H1 (cell line): ENCODE results near the gene PCGF3. TPM values are rescaled to one million over a fixed set of nuclear protein-coding genes. Genes with fewer than 3 reads are reported as not detected.

ENCODE experiments used
- CTCF ChIA-PET: fragments of 300-600 bp; sonication (Branson Sonifier 250); formaldehyde crosslinking; loops from one replicate; lab custom pipeline; 2021; ENCODE audit not compliant: partially characterized antibody; lab: Charles Lee
- POLR2A ChIA-PET: fragments of 300-600 bp; sonication (Branson Sonifier 250); formaldehyde crosslinking; loops from one replicate; lab custom pipeline; 2021; ENCODE audit warnings: inconsistent platforms; ENCODE audit not compliant: partially characterized antibody; lab: Charles Lee
- DNase-seq, 2 experiments: peaks; one replicate each; pipeline versions ENCODE4 v3.0.0 to v3.0.0-alpha.2; 2010 to 2022; ENCODE audit warnings: low spot score in 2 of 2, low read depth in 1 of 2, mixed read lengths in 1 of 2
- FAIRE-seq: peaks from 2 replicates; lab custom pipeline; 2011; peaks lifted over from hg19 to GRCh38; lab: Jason Lieb, UNC
- H2AFZ ChIP-seq: 2 replicates; pipeline ENCODE4 v1.8.1; 2012; ENCODE audit warnings: low read length, inconsistent platforms
- H2AK5ac ChIP-seq: 2 replicates; pipeline ENCODE4 v1.6.1; 2013; ENCODE audit warnings: low read depth, low read length
- H2BK120ac ChIP-seq: replicated peaks from 2 replicates; pipeline ENCODE3; 2013; ENCODE audit warnings: low read depth, low read length, inconsistent platforms
- H2BK12ac ChIP-seq: 2 replicates; pipeline ENCODE4 v1.6.1; 2013; ENCODE audit warnings: low read depth, low read length
- H2BK15ac ChIP-seq: 2 replicates; pipeline ENCODE4 v1.6.1; 2013; ENCODE audit warnings: low read length
- H2BK20ac ChIP-seq: 2 replicates; pipeline ENCODE4 v1.6.1; 2013; ENCODE audit warnings: low read length
- H2BK5ac ChIP-seq: 2 replicates; pipeline ENCODE4 v1.6.1; 2013; ENCODE audit warnings: low read depth, low read length
- H3K14ac ChIP-seq: 2 replicates; pipeline ENCODE4 v1.6.1; 2013; ENCODE audit warnings: inconsistent platforms; ENCODE audit not compliant: insufficient read length
- H3K18ac ChIP-seq: 2 replicates; pipeline ENCODE4 v1.6.1; 2013; ENCODE audit warnings: low read length; ENCODE audit errors: extremely low read depth
- H3K23ac ChIP-seq: 2 replicates; pipeline ENCODE4 v1.6.1; 2013; ENCODE audit warnings: inconsistent platforms; ENCODE audit not compliant: insufficient read length
- H3K23me2 ChIP-seq: 2 replicates; pipeline ENCODE4 v1.6.1; 2013; ENCODE audit warnings: low read depth, low read length
- H3K27ac ChIP-seq: 2 replicates; pipeline ENCODE4 v1.6.1; 2011; ENCODE audit warnings: low read depth, low read length, inconsistent platforms
- H3K27me3 ChIP-seq, 4 experiments: replicated peaks in 1 of 4; 1 replicate in 1 of 4; 2 replicates in 3 of 4; pipeline versions ENCODE4 v1.6.1 to v1.8.1; 2011 to 2013; ENCODE audit warnings: low read length in 3 of 4, mild to moderate bottlenecking in 3 of 4, inconsistent platforms in 2 of 4, mixed read lengths in 2 of 4, moderate library complexity in 1 of 4; ENCODE audit not compliant: control insufficient read depth in 3 of 4, insufficient read depth in 3 of 4; ENCODE audit errors: extremely low read depth in 1 of 4
- H3K36me3 ChIP-seq, 4 experiments: 2 replicates each; pipeline versions ENCODE4 v1.6.1 to v1.8.1; 2011 to 2013; ENCODE audit warnings: mild to moderate bottlenecking in 4 of 4, low read length in 3 of 4, moderate library complexity in 2 of 4, control low read depth in 1 of 4, inconsistent platforms in 1 of 4; ENCODE audit not compliant: insufficient read depth in 4 of 4, control insufficient read depth in 2 of 4
- H3K4ac ChIP-seq: replicated peaks from 2 replicates; pipeline ENCODE3; 2013; ENCODE audit warnings: low read length, low read depth, mixed read lengths, inconsistent platforms; ENCODE audit not compliant: insufficient read length
- H3K4me1 ChIP-seq, 4 experiments: replicated peaks in 1 of 4; 1 replicate in 1 of 4; 2 replicates in 3 of 4; pipeline versions ENCODE4 v1.6.1 to v1.8.1; 2011 to 2013; ENCODE audit warnings: low read length in 3 of 4, inconsistent platforms in 2 of 4, mixed read lengths in 1 of 4; ENCODE audit not compliant: insufficient read depth in 4 of 4, control insufficient read depth in 3 of 4
- H3K4me2 ChIP-seq, 2 experiments: 2 replicates each; pipeline versions ENCODE4 v1.6.1 to v1.8.1; 2011 to 2013; ENCODE audit warnings: low read depth in 2 of 2, low read length in 2 of 2, control low read depth in 1 of 2, inconsistent platforms in 1 of 2, mild to moderate bottlenecking in 1 of 2; ENCODE audit not compliant: insufficient read depth in 1 of 2
- H3K4me3 ChIP-seq, 4 experiments: fragments of 200-600, 300-600 bp in 1 of 4; sonication (generic), shearing (Covaris generic), sonication (Bioruptor Twin) in 1 of 4; 2 replicates each; pipeline versions ENCODE4 v1.5.1 to v1.8.1; 2011 to 2016; ENCODE audit warnings: low read length in 4 of 4, low read depth in 3 of 4, control low read depth in 2 of 4, inconsistent platforms in 2 of 4, mild to moderate bottlenecking in 2 of 4, mixed read lengths in 1 of 4, moderate library complexity in 1 of 4; ENCODE audit not compliant: insufficient read depth in 2 of 4; ENCODE audit errors: extremely low read depth in 1 of 4
- H3K56ac ChIP-seq: replicated peaks from 2 replicates; pipeline ENCODE3; 2013; ENCODE audit warnings: low read depth, mild to moderate bottlenecking, mixed read lengths, low read length, inconsistent platforms; ENCODE audit not compliant: insufficient read length
- H3K79me1 ChIP-seq: 2 replicates; pipeline ENCODE4 v1.6.1; 2013; ENCODE audit warnings: low read depth, low read length, control low read depth
- H3K79me2 ChIP-seq, 2 experiments: 2 replicates each; pipeline versions ENCODE4 v1.6.1 to v1.8.1; 2012 to 2013; ENCODE audit warnings: low read length in 2 of 2, mild to moderate bottlenecking in 2 of 2, inconsistent platforms in 1 of 2; ENCODE audit not compliant: insufficient read depth in 2 of 2, control insufficient read depth in 1 of 2
- H3K9ac ChIP-seq, 4 experiments: replicated peaks in 1 of 4; 1 replicate in 1 of 4; 2 replicates in 3 of 4; pipeline versions ENCODE4 v1.6.1 to v1.8.1; 2011 to 2013; ENCODE audit warnings: low read depth in 3 of 4, low read length in 3 of 4, control low read depth in 2 of 4, mild to moderate bottlenecking in 2 of 4, moderate library complexity in 2 of 4, inconsistent platforms in 1 of 4; ENCODE audit errors: extremely low read depth in 1 of 4
- H3K9me3 ChIP-seq, 2 experiments: 2 replicates each; pipeline versions ENCODE4 v1.6.1 to v1.8.1; 2012 to 2013; ENCODE audit warnings: mild to moderate bottlenecking in 2 of 2, moderate library complexity in 2 of 2, control low read depth in 1 of 2, inconsistent platforms in 1 of 2, low read depth in 1 of 2, low read length in 1 of 2, mixed read lengths in 1 of 2; ENCODE audit not compliant: insufficient read depth in 2 of 2
- H4K20me1 ChIP-seq, 2 experiments: replicated peaks in 1 of 2; 2 replicates each; pipeline versions ENCODE3 to v1.8.1; 2011 to 2013; ENCODE audit warnings: inconsistent platforms in 2 of 2, low read length in 2 of 2, mild to moderate bottlenecking in 1 of 2; ENCODE audit not compliant: insufficient read depth in 2 of 2, control insufficient read depth in 1 of 2
- H4K5ac ChIP-seq: 2 replicates; pipeline ENCODE4 v1.6.1; 2013; ENCODE audit warnings: low read length, low read depth, mixed read lengths, inconsistent platforms; ENCODE audit not compliant: insufficient read length
- H4K8ac ChIP-seq: 2 replicates; pipeline ENCODE4 v1.8.0; 2013; ENCODE audit warnings: mild to moderate bottlenecking, moderate library complexity, low read length, inconsistent platforms; ENCODE audit not compliant: insufficient read depth; ENCODE audit errors: extremely low read depth
- H4K91ac ChIP-seq: replicated peaks from 2 replicates; pipeline ENCODE3; 2013; ENCODE audit warnings: low read length, mixed read lengths, inconsistent platforms; ENCODE audit not compliant: insufficient read length
- ASH2L ChIP-seq: fragments of 200-600, 300-600 bp; sonication (generic); IDR thresholded peaks from one replicate; pipeline ENCODE4 v1.7.1; 2017; ENCODE audit warnings: low read length
- CBX5 ChIP-seq: fragments of 300-800, 300-1000 bp; sonication (generic); IDR thresholded peaks from 2 replicates; pipeline ENCODE4 v1.7.1; 2016; ENCODE audit warnings: antibody characterized with exemption, low read length, low read depth
- GABPA ChIP-seq: IDR thresholded peaks from 2 replicates; pipeline ENCODE4 v1.6.1; 2011; ENCODE audit warnings: mild to moderate bottlenecking, low read length, moderate library complexity, borderline replicate concordance; ENCODE audit not compliant: insufficient read depth
- HDAC2 ChIP-seq, 2 experiments: fragments of 300-600 bp in 1 of 2; sonication (generic) in 1 of 2; IDR thresholded peaks; 2 replicates each; pipeline ENCODE4 v1.6.1; 2011 to 2012; ENCODE audit warnings: low read depth in 2 of 2, low read length in 2 of 2, mild to moderate bottlenecking in 2 of 2, moderate library complexity in 2 of 2, borderline replicate concordance in 1 of 2, inconsistent platforms in 1 of 2
- MAFK ChIP-seq: IDR thresholded peaks from 2 replicates; pipeline ENCODE4 v1.6.1; 2012; ENCODE audit warnings: low read depth, mild to moderate bottlenecking, improper control_type of control experiment, low read length
- NANOG ChIP-seq: IDR thresholded peaks from 2 replicates; pipeline ENCODE4 v1.6.1; 2011; ENCODE audit warnings: low read length, low read depth, mild to moderate bottlenecking, inconsistent platforms; ENCODE audit not compliant: insufficient read depth, poor library complexity, severe bottlenecking
- NRF1 ChIP-seq: IDR thresholded peaks from 2 replicates; pipeline ENCODE4 v1.6.1; 2011; ENCODE audit warnings: mild to moderate bottlenecking, low read depth, low read length, improper control_type of control experiment
- POLR2A ChIP-seq, 2 experiments: IDR thresholded peaks; 1 replicate in 1 of 2; 2 replicates in 1 of 2; pipeline ENCODE4 v1.6.1; 2011; ENCODE audit warnings: low read depth in 2 of 2, low read length in 2 of 2, mild to moderate bottlenecking in 2 of 2; ENCODE audit errors: control extremely low read depth in 1 of 2
- RBBP5 ChIP-seq: IDR thresholded peaks from 2 replicates; pipeline ENCODE4 v1.7.1; 2012; ENCODE audit warnings: low read depth, mild to moderate bottlenecking, inconsistent platforms, low read length, moderate library complexity, borderline replicate concordance
- RNF2 ChIP-seq: fragments of 200-900, 300-1000 bp; sonication (generic); IDR thresholded peaks from 2 replicates; pipeline ENCODE4 v1.7.1; 2016; ENCODE audit warnings: borderline replicate concordance, low read depth, mild to moderate bottlenecking, antibody characterized with exemption, low read length; ENCODE audit not compliant: poor library complexity, severe bottlenecking; ENCODE audit errors: missing control alignments
- SIN3A ChIP-seq, 2 experiments: IDR thresholded peaks in 1 of 2; conservative IDR thresholded peaks in 1 of 2; 2 replicates each; pipeline ENCODE4 v1.6.1; 2011 to 2012; ENCODE audit warnings: low read length in 2 of 2, improper control_type of control experiment in 1 of 2, low read depth in 1 of 2, mild to moderate bottlenecking in 1 of 2
- SIX5 ChIP-seq: IDR thresholded peaks from 2 replicates; pipeline ENCODE4 v1.6.1; 2011; ENCODE audit warnings: mild to moderate bottlenecking, low read depth, low read length
- SP4 ChIP-seq: IDR thresholded peaks from 2 replicates; pipeline ENCODE4 v1.6.1; 2012; ENCODE audit warnings: low read length, inconsistent platforms
- TAF1 ChIP-seq: IDR thresholded peaks from 2 replicates; pipeline ENCODE4 v1.6.1; 2011; ENCODE audit warnings: mild to moderate bottlenecking, low read depth, low read length
- TBP ChIP-seq: IDR thresholded peaks from 2 replicates; pipeline ENCODE4 v1.6.1; 2011; ENCODE audit warnings: low read depth, low read length, improper control_type of control experiment
- WGBS, 2 experiments: shearing (Covaris generic) in 1 of 2; methylation state at CpG; one replicate each; pipeline versions ENCODE4 v1.1.6 to v1.1.7; 2013 to 2015; ENCODE audit warnings: low lambda C conversion rate in 2 of 2, mixed read lengths in 2 of 2, inconsistent platforms in 1 of 2, low coverage in 1 of 2, missing lambda C conversion rate in 1 of 2; ENCODE audit not compliant: insufficient replicate concordance in 2 of 2, insufficient coverage in 1 of 2, insufficient read length in 1 of 2; ENCODE audit errors: extremely low coverage in 1 of 2, missing lambda C conversion rate in 1 of 2; 5-methylcytosine and 5-hydroxymethylcytosine counted together
- polyA plus RNA-seq, 7 experiments: library from polyadenylated mRNA; depleted of rRNA in 3 of 7; stranded (reverse) in 5 of 7; unstranded in 2 of 7; fragments of >200 nt in 5 of 7; fragments of 200-250 nt in 2 of 7; gene quantifications; 1 replicate in 5 of 7; 2 replicates in 1 of 7; 4 replicates in 1 of 7; pipeline versions ENCODE4 v1.2.1 to v1.2.3, GENCODE V29; 2011 to 2013; ENCODE audit warnings: missing spikeins in 2 of 7, mixed read lengths in 2 of 7
- total RNA-seq: library from RNA; stranded (reverse); fragmentation: NEBNext Ultra II Directional; extraction: Animal tissue kit (Norgen Biotek cat#: 25700); gene quantifications from 2 replicates; pipeline ENCODE4 v1.2.1, GENCODE V29; 2021

PCGF3 gene
- total and polyA plus RNA-seq, 2 of the 8 experiments (the other 6 are each of a cell fraction or from before 2014, with no cell fraction given) = 52.7 to 52.9 TPM

GRCh38 chr4:661231-661630, 44.4 kb upstream of the PCGF3 start:
- H3K79me1 ChIP-seq = no peaks in the 10 kb centered on the region
- H3K79me2 ChIP-seq = no peaks in the 10 kb centered on the region
- H3K23me2 ChIP-seq = peaks cover 7% of the 10 kb centered on the region; the same call in 1 of the 2 replicates
- no peak overlapping the region for H3K4me2 ChIP-seq
- H3K27me3 ChIP-seq = no peaks in the 10 kb centered on the region
- H3K18ac ChIP-seq = no peak overlapping the region
- no peak overlapping the region for H3K4me3 ChIP-seq
- H3K56ac ChIP-seq = no peak overlapping the region
- H3K4me1 ChIP-seq = no peaks in the 10 kb centered on the region; a peak in 1 of 7 replicates
- DNase-seq (no peak), FAIRE-seq (no peak)
- no peak overlapping the region for H3K23ac ChIP-seq
- H2BK5ac ChIP-seq = no peak overlapping the region
- H4K91ac ChIP-seq = no peak overlapping the region
- no peak overlapping the region for H3K4ac ChIP-seq
- peaks cover 0 to 20% of the 10 kb centered on the region in 2 experiments for H4K20me1 ChIP-seq
- no peaks in the 10 kb centered on the region; a peak in 1 of 8 replicates for H3K36me3 ChIP-seq
- H3K9ac ChIP-seq = no peak overlapping the region
- ChIA-PET POLR2A (no interaction called here), CTCF (no interaction called here)
- no peak overlapping the region for H2BK120ac ChIP-seq
- H2AFZ ChIP-seq = no peak overlapping the region
- H2BK20ac ChIP-seq = no peak overlapping the region
- H3K27ac ChIP-seq = no peak overlapping the region
- no peak overlapping the region for H2BK12ac ChIP-seq
- H3K14ac ChIP-seq = no peak overlapping the region
- no peak overlapping the region for H4K5ac ChIP-seq
- H4K8ac ChIP-seq = no peak overlapping the region
- WGBS, 2 experiments = 86% methylated on average over 3 of the region's 3 CpGs; no CpG with 5 or more reads in 1 of the 2 experiments
- no peak overlapping the region for H2BK15ac ChIP-seq
- H3K9me3 ChIP-seq = no peaks in the 10 kb centered on the region
- H2AK5ac ChIP-seq = no peak overlapping the region
- TF ChIP-seq SIX5 (no peak), GABPA (no peak), SP4 (no peak), RBBP5 (no peak), RNF2 (no peak), NANOG (no peak), NRF1 (no peak), POLR2A (IDR thresholded peaks at IDR 0.05; ENCODE audit: control extremely low read depth in 1 of 2, low read depth in 2 of 2, low read length in 2 of 2) (no peak), TAF1 (no peak), HDAC2 (IDR thresholded peaks at IDR 0.05; ENCODE audit: borderline replicate concordance in 1 of 2, low read depth in 2 of 2, low read length in 2 of 2) (no peak), SIN3A (conservative IDR thresholded peaks at IDR 0.05 in 1 of 2, IDR thresholded peaks at IDR 0.05 in 1 of 2; ENCODE audit: low read depth in 1 of 2, low read length in 2 of 2) (no peak), CBX5 (no peak), MAFK (no peak), ASH2L (no peak), TBP (no peak)
